Endometrium (tissue), 2 donors: ENCODE data around the gene FSTL4.

Source experiments
- FAIRE-seq: peaks from 2 replicates; lab custom pipeline; 2012; peaks lifted over from hg19 to GRCh38; lab: Jason Lieb, UNC
- donor health status: control.
- donor health status: control.

The FSTL4 gene

GRCh38 chr5:133290669-133291240 lies 321.6 kb downstream of the FSTL4 start:
- FAIRE-seq, result no peak

- no peak for FAIRE-seq
These were observed 322.5 kb downstream of the FSTL4 start for GRCh38 chr5:133289686-133290367.

- FAIRE-seq, result no peak
These were observed 324.8 kb downstream of the FSTL4 start for GRCh38 chr5:133287500-133287899.

- FAIRE-seq, result no peak
These were observed 325.9 kb downstream of the FSTL4 start for GRCh38 chr5:133286483-133286882.

GRCh38 chr5:133285583-133286021 lies 326.7 kb downstream of the FSTL4 start:
- FAIRE-seq, result no peak

GRCh38 chr5:133284306-133284705 lies 328.0 kb downstream of the FSTL4 start:
- FAIRE-seq, result no peak

- no peak for FAIRE-seq
These were observed 334.0 kb downstream of the FSTL4 start for GRCh38 chr5:133278317-133278716.

- FAIRE-seq, result no peak
These were observed 334.6 kb downstream of the FSTL4 start for GRCh38 chr5:133277744-133278143.

GRCh38 chr5:133276171-133276570 lies 336.2 kb downstream of the FSTL4 start:
- FAIRE-seq, result no peak

GRCh38 chr5:133275631-133276030 lies 336.7 kb downstream of the FSTL4 start:
- no peak for FAIRE-seq

GRCh38 chr5:133274597-133274935 lies 337.8 kb downstream of the FSTL4 start:
- FAIRE-seq, result no peak

- FAIRE-seq, result no peak
These were observed 338.4 kb downstream of the FSTL4 start for GRCh38 chr5:133273661-133274596.

- FAIRE-seq, result no peak
These were observed 340.0 kb downstream of the FSTL4 start for GRCh38 chr5:133272345-133272744.

- FAIRE-seq, result no peak
These were observed 340.7 kb downstream of the FSTL4 start for GRCh38 chr5:133271606-133272005.

GRCh38 chr5:133269691-133270090 lies 342.6 kb downstream of the FSTL4 start:
- FAIRE-seq, result no peak

GRCh38 chr5:133267601-133268000 lies 344.7 kb downstream of the FSTL4 start:
- FAIRE-seq, result no peak

GRCh38 chr5:133266966-133267365 lies 345.4 kb downstream of the FSTL4 start:
- no peak for FAIRE-seq

- no peak for FAIRE-seq
These were observed 345.8 kb downstream of the FSTL4 start for GRCh38 chr5:133266527-133266878.

- FAIRE-seq, result no peak
These were observed 346.4 kb downstream of the FSTL4 start for GRCh38 chr5:133265720-133266526.

- FAIRE-seq, result no peak
These were observed 347.1 kb downstream of the FSTL4 start for GRCh38 chr5:133265257-133265656.

GRCh38 chr5:133262690-133263089 lies 349.7 kb downstream of the FSTL4 start:
- no peak for FAIRE-seq

GRCh38 chr5:133261993-133262392 lies 350.3 kb downstream of the FSTL4 start:
- FAIRE-seq, result no peak
